ENCODE measurements around the gene PNMA3.
"Not testable (repeated sequence)": the region's sequence is repeated elsewhere in the genome, so short reads cannot be mapped to it uniquely, and the experiment has no call there.

GRCh38 chrX:153026501-153026900, 29.8 kb upstream of the PNMA3 start:
- not testable (repeated sequence) for TF ChIP-seq POLR2A (IDR thresholded peaks at IDR 0.05; ENCODE audit: low read depth); CTCF (IDR thresholded peaks at IDR 0.05)

All from esophagus muscularis mucosa (tissue), 3 donors.